Small intestine (tissue), 7 donors: ENCODE data around the gene RGL2. TPM values are rescaled to one million over a fixed set of nuclear protein-coding genes. Genes with fewer than 3 reads are reported as not detected.
A peak's percentile ranks its signal among the peaks of the same experiment; 100 is the strongest.
"Not testable (repeated sequence)": the region's sequence is repeated elsewhere in the genome, so short reads cannot be mapped to it uniquely, and the experiment has no call there.

ENCODE experiments used
- DNase-seq, 2 donors: peaks; one replicate each; pipeline versions ENCODE4 v3.0.0 to v3.0.0-alpha.2; 2013
- FAIRE-seq: peaks from 2 replicates; lab custom pipeline; 2012; peaks lifted over from hg19 to GRCh38; lab: Jason Lieb, UNC
- H3K27ac ChIP-seq, 3 donors: one replicate each; pipeline ENCODE4 v1.5.1; 2013; ENCODE audit warnings: low read length in 2 of 3, mild to moderate bottlenecking in 2 of 3, control low read depth in 1 of 3, inconsistent platforms in 1 of 3, low read depth in 1 of 3, moderate library complexity in 1 of 3
- H3K27me3 ChIP-seq, 3 donors: one replicate each; pipeline ENCODE4 v1.6.1; 2013; ENCODE audit warnings: low read length in 3 of 3, inconsistent platforms in 1 of 3; ENCODE audit not compliant: control insufficient read depth in 3 of 3, insufficient read depth in 3 of 3
- H3K36me3 ChIP-seq, 3 donors: one replicate each; pipeline ENCODE4 v1.6.1; 2013; ENCODE audit warnings: low read length in 3 of 3, inconsistent platforms in 1 of 3, low read depth in 1 of 3, mild to moderate bottlenecking in 1 of 3, moderate library complexity in 1 of 3; ENCODE audit not compliant: control insufficient read depth in 3 of 3, insufficient read depth in 2 of 3
- H3K4me1 ChIP-seq, 3 donors: one replicate each; pipeline ENCODE4 v1.6.1; 2013; ENCODE audit warnings: low read length in 2 of 3, inconsistent platforms in 1 of 3, low read depth in 1 of 3, mild to moderate bottlenecking in 1 of 3, moderate library complexity in 1 of 3; ENCODE audit not compliant: control insufficient read depth in 3 of 3, insufficient read depth in 2 of 3
- H3K4me3 ChIP-seq, 3 donors: one replicate each; pipeline ENCODE4 v1.5.1; 2013; ENCODE audit warnings: low read length in 3 of 3, control low read depth in 1 of 3, inconsistent platforms in 1 of 3, low read depth in 1 of 3, mild to moderate bottlenecking in 1 of 3, moderate library complexity in 1 of 3
- H3K9me3 ChIP-seq, 2 donors: one replicate each; pipeline ENCODE4 v1.6.1; 2013; ENCODE audit warnings: low read depth in 1 of 2, low read length in 1 of 2; ENCODE audit not compliant: control insufficient read depth in 2 of 2, insufficient read depth in 1 of 2
- WGBS, 3 donors: extraction: QIAGEN DNeasy Blood & Tissue Kit; methylation state at CpG; one replicate each; pipeline ENCODE4 v1.1.7; 2013; 5-methylcytosine and 5-hydroxymethylcytosine counted together
- polyA plus RNA-seq, 4 donors: library from polyadenylated mRNA; stranded (reverse) in 3 of 4; unstranded in 1 of 4; fragments of 200-250 nt in 3 of 4; fragments of 120-200 nt in 1 of 4; gene quantifications; one replicate each; pipeline versions ENCODE4 v1.2.1 to v1.2.3, GENCODE V29; 2013
- donor health status: healthy with polysubstance abuse.
- donor health status: control.
- donor health status: control.
- donor health status: Bipolar disorder and iron deficiency.
- donor health status: healthy.

RGL2 gene
- polyA plus RNA-seq, 4 donors: 13.2 to 69.8 (median 25.2) TPM

GRCh38 chr6:33271468-33272274 lies 27.1 kb downstream of the RGL2 start, which contains the start of the genes RPS18 and VPS52:
TSS of gene RPS18 (plus strand) at chr6:33272075. CDS start at chr6:33272120, 45 bp downstream.
TSS of gene VPS52 (minus strand) at chr6:33271876. CDS start at chr6:33271675, 201 bp downstream.
- peak within 1 kb of the TSS; percentile 87 to 99 (median 91) for H3K27ac ChIP-seq
- peak within 1 kb of the TSS; percentile 60 to 85 (median 69) for H3K4me3 ChIP-seq
- FAIRE-seq (no peak), DNase-seq (peak; percentile 98 to 99)
- no peaks in the 10 kb centered on the region for H3K9me3 ChIP-seq
- peaks cover 0 to 41% (median 2%) of the 10 kb centered on the region in 3 donors for H3K4me1 ChIP-seq
- 0% methylated on average over 48 of the region's 48 CpGs for WGBS, 3 donors
- no peaks in the 10 kb centered on the region for H3K27me3 ChIP-seq
- H3K36me3 ChIP-seq: peaks cover 13 to 53% (median 14%) of the 10 kb centered on the region in 3 donors

DNA sequence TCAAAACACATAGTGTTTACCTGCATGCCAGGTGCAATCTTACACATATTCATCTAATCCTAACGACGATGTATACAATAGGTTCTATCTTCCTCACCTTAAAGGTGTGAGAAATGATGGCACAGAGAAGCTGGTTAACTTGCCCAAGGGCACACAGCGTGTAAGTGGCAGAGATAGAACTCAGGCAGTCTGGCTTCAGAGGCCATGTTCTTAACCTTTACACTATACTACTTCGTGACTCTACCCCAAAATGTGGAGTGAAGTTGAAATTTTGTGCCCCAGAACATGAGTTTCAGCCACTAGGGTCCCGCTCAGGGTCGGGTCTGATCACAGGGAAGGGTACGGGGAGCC lies 27.6 kb downstream of the RGL2 start:
- DNase-seq: peak in 1 of 2 donors; percentile 43
- 0 to 2% (median 1%) methylated on average over 7 of the region's 7 CpGs for WGBS, 3 donors
- peaks cover 13 to 53% (median 17%) of the 10 kb centered on the region in 3 donors for H3K36me3 ChIP-seq
- peak overlapping the region; percentile 87 to 99 (median 91) for H3K27ac ChIP-seq
- H3K9me3 ChIP-seq: no peaks in the 10 kb centered on the region
- H3K4me1 ChIP-seq: peaks cover 0 to 36% (median 2%) of the 10 kb centered on the region in 3 donors
- no peaks in the 10 kb centered on the region for H3K27me3 ChIP-seq
- H3K4me3 ChIP-seq: peak overlapping the region; percentile 60 to 85 (median 69)
- no peak for FAIRE-seq

- H3K36me3 ChIP-seq: peaks cover 13 to 68% (median 23%) of the 10 kb centered on the region in 3 donors
- H3K9me3 ChIP-seq: no peaks in the 10 kb centered on the region
- no peak overlapping the region for H3K27ac ChIP-seq
- no peak for FAIRE-seq
- no peak for DNase-seq
- no peaks in the 10 kb centered on the region for H3K27me3 ChIP-seq
- no peaks in the 10 kb centered on the region for H3K4me1 ChIP-seq
- 89 to 94% (median 90%) methylated on average over 7 of the region's 7 CpGs for WGBS, 3 donors
- no peak overlapping the region for H3K4me3 ChIP-seq
Measured at GRCh38 chr6:33264015-33264414, 34.7 kb downstream of the RGL2 start.

- not testable (repeated sequence) for DNase-seq
- peaks cover 7 to 68% (median 20%) of the 10 kb centered on the region in 3 donors for H3K36me3 ChIP-seq
- 96 to 99% (median 99%) methylated on average over 3 of the region's 3 CpGs for WGBS, 3 donors
Measured at GRCh38 chr6:33262490-33262889, 36.3 kb downstream of the RGL2 start.

GRCh38 chr6:33259032-33259431 lies 39.7 kb downstream of the RGL2 start:
- no peak for DNase-seq
- Histone ChIP-seq H3K4me3 (no peak overlapping the region), H3K27me3 (no peaks in the 10 kb centered on the region), H3K9me3 (peaks cover 0 to 5% of the 10 kb centered on the region in 2 donors), H3K4me1 (no peaks in the 10 kb centered on the region), H3K27ac (peak overlapping the region in 1 of 3 donors; percentile 24), H3K36me3 (peaks cover 0 to 49% (median 2%) of the 10 kb centered on the region in 3 donors)
- WGBS, 3 donors: 63 to 71% (median 70%) methylated on average over 5 of the region's 5 CpGs
- no peak for FAIRE-seq

More at GRCh38 chr6:33262490-33262889, 36.3 kb downstream of the RGL2 start:
- not testable (repeated sequence) for H3K4me3 ChIP-seq, FAIRE-seq, H3K27ac ChIP-seq, H3K27me3 ChIP-seq, H3K4me1 ChIP-seq, H3K9me3 ChIP-seq

DNA sequence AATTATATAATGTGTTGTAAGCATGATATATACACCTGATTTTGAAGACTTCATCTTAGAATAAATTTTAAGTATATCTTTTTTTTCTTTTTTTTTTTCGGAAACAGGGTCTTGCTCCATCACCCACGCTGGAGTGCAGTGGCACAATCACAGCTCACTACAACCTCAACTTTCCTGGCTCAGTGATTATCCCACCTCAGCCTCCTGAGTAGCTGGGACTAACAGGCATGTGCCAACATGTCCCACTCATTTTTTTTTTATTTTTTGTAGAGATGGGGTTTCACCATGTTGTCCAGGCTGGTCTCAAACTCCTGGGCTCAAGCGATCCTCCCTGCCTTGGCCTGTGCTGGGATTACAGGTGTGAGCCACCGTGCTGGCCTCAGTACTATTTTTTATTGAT lies 44.2 kb downstream of the RGL2 start:
- DNase-seq (no peak), FAIRE-seq (no peak)
- Histone ChIP-seq H3K9me3 (peaks cover 0 to 5% of the 10 kb centered on the region in 2 donors), H3K4me1 (peaks cover 3 to 6% (median 3%) of the 10 kb centered on the region in 3 donors), H3K27ac (no peak overlapping the region), H3K36me3 (peaks cover 0 to 41% (median 0%) of the 10 kb centered on the region in 3 donors), H3K4me3 (no peak overlapping the region), H3K27me3 (no peaks in the 10 kb centered on the region)
- WGBS, 3 donors: 96 to 100% (median 96%) methylated on average over 4 of the region's 4 CpGs

DNA sequence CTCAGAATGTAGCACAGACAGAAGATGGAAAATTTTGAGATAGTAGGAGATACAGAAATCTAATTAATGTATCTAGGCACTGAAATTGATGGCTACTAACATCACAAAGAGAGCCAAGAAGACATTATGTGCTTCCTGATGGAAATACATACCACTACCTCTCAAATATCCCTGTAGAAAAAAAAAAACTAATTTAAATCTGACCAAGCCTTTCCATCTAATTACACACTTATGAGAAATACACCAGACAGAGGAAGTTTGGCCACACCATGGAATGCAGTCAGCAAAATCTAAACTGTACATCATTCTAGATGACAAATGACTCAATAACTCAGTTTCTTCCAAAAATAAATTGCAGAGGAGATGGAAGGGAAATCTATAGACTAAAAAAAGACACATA lies 46.0 kb downstream of the RGL2 start:
- peaks cover 0 to 30% (median 0%) of the 10 kb centered on the region in 3 donors for H3K36me3 ChIP-seq
- H3K4me1 ChIP-seq: peaks cover 3 to 20% (median 3%) of the 10 kb centered on the region in 3 donors
- FAIRE-seq (no peak), DNase-seq (no peak)
- H3K9me3 ChIP-seq: no peaks in the 10 kb centered on the region
- H3K4me3 ChIP-seq: no peak overlapping the region
- H3K27ac ChIP-seq: no peak overlapping the region
- peaks cover 0 to 4% (median 0%) of the 10 kb centered on the region in 3 donors for H3K27me3 ChIP-seq

- H3K27ac ChIP-seq: no peak overlapping the region
- DNase-seq (no peak), FAIRE-seq (no peak)
- peaks cover 0 to 13% (median 0%) of the 10 kb centered on the region in 3 donors for H3K27me3 ChIP-seq
- H3K36me3 ChIP-seq: peaks cover 0 to 21% (median 0%) of the 10 kb centered on the region in 3 donors
- no peak overlapping the region for H3K4me3 ChIP-seq
- WGBS, 3 donors: 83 to 91% (median 84%) methylated on average over 6 of the region's 6 CpGs
- H3K9me3 ChIP-seq: no peaks in the 10 kb centered on the region
- peaks cover 3 to 20% (median 3%) of the 10 kb centered on the region in 3 donors for H3K4me1 ChIP-seq
Measured at GRCh38 chr6:33251395-33252012, 47.2 kb downstream of the RGL2 start.
